Measurements from ENCODE around the gene PWWP2B.

PWWP2B gene

DNA sequence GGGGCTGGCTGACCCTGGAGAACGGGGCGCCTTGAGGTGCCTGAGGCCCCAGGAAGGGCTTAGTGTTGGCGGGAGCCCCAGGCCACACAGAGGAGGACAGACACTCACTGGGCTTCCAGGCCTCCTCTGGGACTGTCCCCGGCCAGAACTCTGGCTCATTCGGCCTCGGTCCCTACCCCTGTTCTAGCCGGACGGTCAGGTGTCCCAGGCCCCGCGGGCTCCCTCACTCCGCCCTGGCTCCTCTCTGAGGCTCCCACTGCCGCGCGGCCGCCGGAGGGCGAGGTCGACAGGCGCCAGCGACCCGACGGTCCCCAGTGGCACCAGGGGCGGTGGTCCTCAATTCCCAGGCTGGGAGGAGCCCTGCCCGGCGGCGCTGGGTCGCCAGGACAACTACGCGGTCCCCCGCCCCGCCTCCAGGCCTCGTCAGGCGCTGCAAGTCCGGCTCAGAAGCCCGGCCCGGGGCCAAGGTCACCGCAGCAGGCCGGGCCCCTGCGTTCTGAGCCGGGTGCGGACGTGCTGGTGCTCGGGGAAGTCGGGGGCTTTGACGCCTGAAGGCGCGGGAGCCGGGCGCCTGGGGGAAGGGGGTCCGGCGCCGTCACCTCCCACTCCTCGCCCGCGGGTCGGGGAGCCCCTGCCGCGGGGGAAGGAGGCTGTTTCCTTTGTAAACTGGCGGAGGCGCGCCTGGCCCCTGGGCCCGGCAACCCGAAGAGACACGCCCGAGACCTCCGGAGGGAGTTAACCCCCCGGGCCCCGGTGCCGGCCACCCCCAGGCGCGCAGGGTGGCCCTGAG, 1.1 kb upstream of the PWWP2B start:
- no peak for DNase-seq

DNA sequence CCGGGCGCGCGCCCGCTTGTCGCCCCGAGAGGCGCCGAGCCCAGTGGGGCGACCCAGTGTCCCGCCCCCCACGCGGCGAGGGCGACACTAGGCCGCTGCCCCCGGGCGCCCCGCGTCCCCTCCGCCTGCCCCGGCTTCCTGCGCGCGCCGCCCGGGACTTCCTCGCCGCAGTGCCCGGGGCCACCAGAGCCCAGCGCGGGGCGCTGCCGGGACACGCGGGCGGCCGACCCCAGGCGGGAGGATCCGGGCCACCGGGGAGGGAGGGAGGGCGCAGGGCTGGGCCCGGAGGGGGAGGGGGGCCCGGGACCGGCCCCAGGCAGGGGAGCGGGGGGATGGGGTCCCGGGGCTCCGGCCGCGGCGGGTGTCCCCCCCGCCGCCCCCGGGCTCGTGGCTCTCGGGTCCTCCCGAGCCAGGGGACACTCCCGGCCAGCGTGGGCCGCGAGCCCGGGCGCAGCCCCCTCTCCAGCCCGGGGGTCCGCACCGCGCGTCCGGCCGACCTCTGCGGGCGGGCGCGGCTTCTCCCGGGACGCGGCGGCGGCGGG, 435 bp upstream of the PWWP2B start:
- peak; percentile 53 for DNase-seq

DNA sequence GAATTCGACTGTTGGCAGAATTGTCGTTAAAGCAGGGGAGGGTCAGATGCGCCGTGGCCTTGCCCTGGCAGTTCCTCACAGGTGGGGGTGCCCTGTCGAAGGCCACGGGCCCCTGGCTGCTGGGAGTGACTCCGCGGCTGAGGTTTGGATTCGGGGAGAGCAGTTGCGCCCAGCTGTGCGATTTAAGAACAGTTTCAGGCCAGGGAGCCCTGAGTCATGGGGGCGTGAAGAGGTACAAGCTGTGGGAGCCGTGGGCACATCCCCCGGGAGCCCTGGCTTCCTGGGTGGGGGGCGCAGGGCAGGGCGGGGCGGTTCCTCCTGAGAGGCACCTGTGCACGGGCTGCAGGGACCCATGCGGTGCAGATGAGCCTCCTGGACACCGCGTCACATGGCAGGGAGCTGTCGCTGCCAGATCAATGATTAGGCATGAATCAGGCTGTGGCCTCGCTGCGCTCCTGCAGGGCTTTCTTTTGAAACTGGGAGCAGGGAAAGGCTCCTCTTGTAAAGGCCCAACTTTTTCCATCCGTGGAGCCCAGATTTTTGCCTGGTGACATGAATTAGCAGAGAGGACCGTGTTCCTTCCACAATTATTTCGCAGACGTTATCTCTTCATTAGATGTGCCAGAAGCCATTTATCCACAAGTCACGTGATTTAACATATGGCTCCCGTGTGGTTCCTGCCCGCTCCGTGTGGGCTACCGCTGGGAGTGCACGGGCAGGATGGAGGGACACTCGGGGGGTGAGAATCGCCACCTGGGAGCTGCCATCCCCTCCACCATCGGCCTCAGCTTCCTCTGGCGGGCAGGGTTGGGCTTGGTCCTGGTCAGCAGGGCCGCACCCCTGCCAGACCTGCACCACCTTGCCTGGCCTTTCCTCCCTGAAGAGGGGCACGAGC, 918 bp downstream of the PWWP2B start:
- DNase-seq: peak; percentile 44

GRCh38 chr10:132398566-132398991, 1.6 kb downstream of the PWWP2B start:
- no peak for DNase-seq

GRCh38 chr10:132399117-132400035, 2.4 kb downstream of the PWWP2B start:
- no peak for DNase-seq

GRCh38 chr10:132400041-132400546, 3.1 kb downstream of the PWWP2B start:
- DNase-seq: no peak

DNA sequence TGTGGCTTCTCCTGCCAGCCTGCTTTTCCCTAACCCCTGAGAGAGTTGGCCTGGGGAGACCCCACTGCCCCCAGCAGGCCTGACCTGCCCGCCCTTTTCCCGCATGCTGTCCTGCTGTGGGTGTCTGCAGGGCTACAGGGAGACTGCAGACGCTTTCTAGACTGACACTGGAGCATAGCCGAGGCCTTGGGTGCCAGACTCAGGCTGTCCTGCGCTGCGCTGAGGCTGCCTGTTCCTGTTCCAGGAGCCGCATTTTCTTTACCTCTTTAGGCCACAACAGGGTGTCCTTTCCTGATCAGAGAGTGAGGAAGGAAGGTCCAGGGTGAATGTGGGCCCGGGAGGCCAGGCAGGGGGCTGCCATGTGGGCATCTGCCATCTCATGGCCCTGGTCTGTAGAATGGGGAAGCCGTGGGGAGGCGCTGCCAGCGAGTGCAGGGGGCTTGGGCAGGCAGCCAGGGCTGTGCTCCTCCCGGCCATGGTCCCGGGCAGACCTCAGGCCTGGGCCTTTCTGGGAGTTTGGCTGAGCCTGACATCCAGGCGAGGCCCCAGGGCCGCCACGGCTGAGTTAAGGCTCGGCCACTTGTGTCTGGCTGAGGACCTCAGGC, 3.6 kb downstream of the PWWP2B start:
- no peak for DNase-seq

GRCh38 chr10:132401401-132402118, 4.6 kb downstream of the PWWP2B start:
- DNase-seq: no peak

DNA sequence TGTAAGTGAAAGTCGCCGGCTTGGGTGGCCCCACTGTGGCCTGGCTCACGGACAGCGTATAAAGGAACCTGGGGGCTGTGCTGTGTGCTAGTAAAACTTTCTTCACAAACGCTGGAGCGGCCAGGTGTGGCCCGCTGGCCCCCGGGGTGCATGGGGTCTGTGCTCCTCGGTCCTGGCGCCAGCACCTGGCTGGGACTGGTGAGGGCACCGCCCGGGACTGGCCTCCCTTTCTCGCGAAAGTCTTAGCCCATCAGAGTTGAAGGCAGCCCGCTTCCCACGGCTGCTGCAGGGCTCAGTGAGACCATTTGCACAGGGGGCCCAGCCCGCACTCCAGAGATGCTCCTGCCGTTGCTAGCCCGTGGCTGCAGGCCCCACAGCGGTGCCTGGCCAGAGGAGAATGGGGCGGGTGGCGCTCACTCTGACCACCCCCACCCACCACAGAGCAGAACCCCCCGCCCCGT, 5.8 kb downstream of the PWWP2B start:
- no peak for DNase-seq

DNA sequence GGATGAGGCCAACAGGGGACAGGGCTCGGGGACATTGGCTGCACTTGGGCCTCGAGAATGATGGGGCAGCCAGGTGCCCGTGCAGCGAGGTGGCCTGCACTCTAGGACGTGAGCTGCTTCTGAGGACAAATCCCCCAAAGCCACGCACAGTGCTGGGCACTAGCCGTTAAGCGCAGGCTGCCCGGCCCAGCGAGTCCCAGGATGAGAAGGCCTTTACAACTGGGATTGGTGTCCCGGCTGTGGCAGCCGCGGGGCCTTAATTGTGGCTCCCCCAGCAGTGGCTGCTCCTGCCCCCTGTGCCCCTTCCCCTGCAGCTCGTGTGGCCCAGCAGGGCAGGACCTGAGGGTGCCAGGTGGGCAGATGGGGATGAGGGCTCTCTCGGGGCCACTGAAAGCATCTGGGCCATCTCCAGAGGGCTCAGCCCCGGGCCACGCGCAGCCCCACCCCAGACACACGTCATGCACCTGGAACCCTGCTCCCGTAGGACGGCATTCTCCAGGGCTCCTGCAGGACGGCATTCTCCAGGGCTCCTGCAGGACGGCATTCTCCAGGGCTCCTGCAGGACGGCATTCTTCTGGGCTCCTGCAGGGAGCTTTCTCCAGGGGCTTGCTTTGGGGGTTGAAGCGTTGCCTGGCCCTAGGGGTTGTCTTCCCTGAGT, 6.6 kb downstream of the PWWP2B start:
- no peak for DNase-seq

DNA sequence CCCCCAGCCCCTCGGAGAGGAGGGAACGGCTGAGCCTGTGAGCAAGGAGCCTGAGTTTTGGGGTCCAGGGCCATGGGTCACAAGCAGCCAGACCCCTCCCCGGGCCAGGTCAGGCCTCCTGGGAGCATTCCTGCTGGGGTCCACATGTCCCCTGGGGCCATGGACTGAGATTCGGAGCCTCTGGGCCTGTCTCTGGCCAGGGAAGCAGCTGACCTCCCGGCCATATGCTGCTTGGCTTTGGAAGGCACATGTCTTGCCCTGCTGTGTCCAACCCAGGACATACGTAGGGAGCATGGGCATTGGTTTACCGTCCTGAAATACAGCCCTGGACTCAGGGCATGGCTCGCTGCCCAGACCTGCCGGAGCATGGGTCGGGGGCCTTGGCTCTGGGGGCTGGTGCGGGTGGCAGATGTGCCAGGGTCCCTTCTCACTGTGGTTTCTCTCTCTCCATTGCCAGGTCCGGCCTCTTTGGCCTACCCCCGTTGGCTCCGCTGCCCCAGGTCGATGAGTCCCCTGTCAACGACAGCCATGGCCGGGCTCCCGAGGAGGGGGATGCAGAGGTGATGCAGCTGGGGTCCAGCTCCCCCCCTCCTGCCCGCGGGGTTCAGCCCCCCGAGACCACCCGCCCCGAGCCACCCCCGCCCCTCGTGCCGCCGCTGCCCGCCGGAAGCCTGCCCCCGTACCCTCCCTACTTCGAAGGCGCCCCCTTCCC, 7.3 kb downstream of the PWWP2B start:
- no peak for DNase-seq

GRCh38 chr10:132404911-132405462, 8.0 kb downstream of the PWWP2B start:
- no peak for DNase-seq

GRCh38 chr10:132405463-132405991, 8.5 kb downstream of the PWWP2B start:
- no peak for DNase-seq

DNA sequence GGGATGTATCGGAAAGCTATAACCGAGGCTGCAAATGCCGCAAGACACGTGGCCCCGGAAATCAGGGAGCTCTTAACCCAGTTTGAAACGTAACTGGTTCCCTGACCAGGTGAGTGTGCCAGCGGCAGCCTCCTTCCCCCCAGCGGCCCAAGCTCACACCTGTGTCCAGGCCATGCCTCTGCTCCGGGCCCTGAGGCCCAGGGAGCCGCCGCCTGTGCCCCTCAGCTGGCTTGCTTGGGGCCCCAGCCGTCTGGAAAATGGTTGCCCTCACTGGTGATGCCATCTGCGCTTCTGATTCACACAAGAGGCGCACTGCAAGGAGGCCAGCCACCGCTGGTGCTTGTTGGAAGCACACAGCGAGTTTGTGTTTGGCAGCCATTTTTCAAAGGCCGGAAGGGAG, 9.2 kb downstream of the PWWP2B start:
- DNase-seq: no peak

- no peak for DNase-seq
These were observed 9.8 kb downstream of the PWWP2B start for GRCh38 chr10:132406750-132407149.

DNA sequence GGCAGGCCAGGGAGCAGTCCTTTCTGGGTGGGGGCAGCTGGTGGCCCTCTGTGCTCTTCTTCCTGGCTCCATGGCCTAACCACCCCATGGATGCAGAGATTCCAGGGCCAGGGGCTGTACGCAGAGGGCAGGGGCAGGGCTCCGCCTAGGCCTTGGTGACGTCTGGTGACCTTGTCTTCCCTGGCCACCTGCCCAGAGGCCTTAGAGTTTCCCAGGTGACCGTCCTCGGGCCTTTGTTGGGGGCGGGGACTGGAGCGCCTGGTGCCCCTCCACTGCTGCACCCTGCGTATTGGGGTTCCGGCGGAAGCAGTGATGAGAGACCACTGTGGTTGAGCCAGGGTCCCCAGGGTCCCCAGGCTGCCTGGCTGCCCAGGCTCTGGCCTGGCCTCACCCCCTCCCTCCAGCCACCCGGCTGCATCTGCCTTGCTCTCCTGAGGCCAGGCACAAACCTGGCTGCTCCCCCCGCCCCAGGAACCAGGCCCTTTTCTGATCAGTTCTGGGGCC, 10.3 kb downstream of the PWWP2B start:
- peak; percentile 38 for DNase-seq

- peak; percentile 86 for DNase-seq
These were observed 10.9 kb downstream of the PWWP2B start for GRCh38 chr10:132407846-132408278.

DNA sequence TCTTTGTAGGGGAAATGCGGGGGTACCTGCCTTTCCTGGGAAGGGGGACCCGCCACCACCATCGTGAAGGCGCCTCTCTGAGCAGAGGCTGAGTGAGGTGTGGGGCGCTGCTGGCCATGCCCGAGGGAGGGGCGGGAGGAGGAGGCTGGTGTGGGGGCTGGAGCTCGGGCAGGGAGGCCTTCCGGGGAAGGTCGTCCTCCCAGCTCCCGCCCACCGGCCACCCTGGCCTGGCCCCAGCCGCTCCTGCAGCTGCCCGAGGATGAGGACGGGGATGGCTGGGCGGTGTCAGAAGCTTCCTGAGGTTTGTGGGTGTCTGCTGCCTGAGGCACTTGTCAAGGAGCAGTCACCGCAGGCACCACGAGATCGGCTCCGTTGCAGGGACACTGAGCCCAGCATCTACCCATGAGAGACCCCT, 11.4 kb downstream of the PWWP2B start:
- DNase-seq: peak; percentile 88
